COR-L47 (cell line): ENCODE results near the gene NOVA2.
"Not testable (repeated sequence)": the region's sequence is repeated elsewhere in the genome, so short reads cannot be mapped to it uniquely, and the experiment has no call there.

Source experiments
- DNase-seq: peaks from one replicate; lab custom pipeline; 2025; lab: John Stamatoyannopoulos, UW

The NOVA2 gene

DNA sequence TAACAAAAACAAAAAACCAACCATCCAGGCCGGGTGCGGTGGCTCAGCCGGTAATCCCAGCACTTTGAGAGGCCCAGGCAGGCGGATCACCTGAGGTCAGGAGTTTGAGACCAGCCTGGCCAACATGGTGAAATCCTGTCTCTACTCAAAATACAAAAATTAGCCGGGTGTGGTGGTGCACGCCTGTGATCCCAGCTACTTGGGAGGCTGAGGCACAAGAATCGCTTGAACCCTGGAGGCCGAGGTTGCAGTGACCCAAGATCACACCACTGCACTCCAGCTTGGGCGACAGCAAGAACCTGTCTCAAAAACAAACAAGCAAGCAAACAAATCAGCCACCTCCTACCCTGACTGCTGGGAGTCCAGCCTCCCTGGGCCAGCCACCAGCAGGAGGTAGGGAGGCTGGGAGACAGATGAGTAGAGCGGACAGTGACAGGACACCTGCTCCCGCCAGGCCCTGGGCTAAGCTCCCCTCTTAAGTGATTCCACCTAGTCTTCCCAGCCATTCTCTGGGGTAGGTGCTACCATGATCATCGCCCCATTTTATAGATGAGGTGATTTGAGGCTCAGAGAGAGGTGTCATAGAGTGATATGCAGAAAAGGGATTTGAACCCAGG is 77.6 kb downstream of the NOVA2 start:
- not testable (repeated sequence) for DNase-seq

DNA sequence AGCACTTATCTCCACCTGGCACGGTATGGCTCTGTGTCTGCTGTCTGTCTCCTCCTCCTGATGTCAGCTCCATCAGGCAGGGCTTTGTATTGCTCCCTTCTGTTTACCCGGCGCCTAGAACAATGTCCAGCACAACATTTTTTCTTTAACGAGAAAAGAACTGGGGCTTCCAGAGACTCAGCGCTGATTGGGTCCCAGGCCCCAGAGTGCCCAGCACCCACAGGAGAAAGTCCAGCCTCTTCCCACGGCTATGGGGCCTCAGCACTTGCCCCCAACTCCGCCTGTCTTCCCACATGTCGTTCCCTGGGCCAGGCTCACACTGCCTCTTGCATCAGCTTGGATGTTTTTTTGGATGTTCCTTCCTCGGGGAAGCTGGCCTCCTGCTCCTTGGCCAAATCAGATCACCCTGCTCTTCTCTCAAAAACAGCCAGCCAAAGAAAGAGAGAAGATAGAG is 78.1 kb downstream of the NOVA2 start:
- no peak for DNase-seq

DNA sequence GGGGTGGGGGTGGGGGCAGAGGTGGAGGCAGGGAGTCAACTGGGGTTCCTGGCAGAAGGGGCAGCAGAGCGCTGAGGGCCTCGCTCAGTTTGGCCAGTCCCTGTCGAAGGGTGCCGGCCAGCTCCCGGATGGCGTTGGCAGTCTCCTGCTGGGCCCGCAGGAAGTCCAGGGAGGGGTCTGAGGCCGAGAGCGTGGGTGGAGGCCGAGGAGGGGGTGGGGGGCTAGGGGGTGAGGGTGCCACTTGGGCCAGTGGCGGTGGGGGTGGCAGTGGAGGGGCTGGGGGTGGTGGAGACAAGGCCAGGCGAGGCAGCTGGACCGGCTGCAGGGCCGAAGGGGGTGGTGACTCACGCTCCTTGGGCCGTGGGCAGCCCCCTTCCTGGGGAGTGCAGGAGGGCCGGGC is 82.8 kb downstream of the NOVA2 start:
- no peak for DNase-seq

DNA sequence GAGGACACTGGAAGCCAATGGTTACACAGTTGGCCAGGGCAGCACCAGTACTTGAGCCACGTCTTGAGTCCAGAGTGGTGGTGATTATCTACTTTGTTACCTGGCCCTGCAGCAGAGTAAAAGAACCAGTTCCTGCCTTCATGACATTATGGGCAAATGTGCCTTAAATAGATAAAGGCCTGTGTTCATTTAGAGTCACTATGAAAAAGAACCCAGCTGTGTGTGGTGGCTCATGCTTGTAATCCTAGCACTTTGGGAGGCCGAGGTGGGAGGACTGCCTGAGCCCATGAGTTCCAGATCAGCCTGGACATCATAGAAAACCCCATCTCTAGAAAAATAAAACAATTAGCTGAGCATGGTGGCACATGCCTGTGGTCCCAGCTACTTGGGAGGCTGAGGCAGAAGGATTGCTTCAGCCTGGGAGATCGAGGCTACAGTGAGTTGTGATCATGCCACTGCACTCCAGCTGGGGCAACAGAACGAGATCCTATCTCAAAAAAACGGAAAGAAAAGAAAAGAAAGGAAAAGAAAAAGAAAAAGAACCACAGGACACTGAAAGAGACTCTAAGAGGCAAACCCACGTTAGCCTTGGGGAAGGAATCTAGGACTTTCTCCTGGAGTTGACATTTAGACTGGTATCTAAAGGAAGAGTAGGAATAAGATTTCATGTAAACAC is 84.3 kb downstream of the NOVA2 start:
- no peak for DNase-seq

DNA sequence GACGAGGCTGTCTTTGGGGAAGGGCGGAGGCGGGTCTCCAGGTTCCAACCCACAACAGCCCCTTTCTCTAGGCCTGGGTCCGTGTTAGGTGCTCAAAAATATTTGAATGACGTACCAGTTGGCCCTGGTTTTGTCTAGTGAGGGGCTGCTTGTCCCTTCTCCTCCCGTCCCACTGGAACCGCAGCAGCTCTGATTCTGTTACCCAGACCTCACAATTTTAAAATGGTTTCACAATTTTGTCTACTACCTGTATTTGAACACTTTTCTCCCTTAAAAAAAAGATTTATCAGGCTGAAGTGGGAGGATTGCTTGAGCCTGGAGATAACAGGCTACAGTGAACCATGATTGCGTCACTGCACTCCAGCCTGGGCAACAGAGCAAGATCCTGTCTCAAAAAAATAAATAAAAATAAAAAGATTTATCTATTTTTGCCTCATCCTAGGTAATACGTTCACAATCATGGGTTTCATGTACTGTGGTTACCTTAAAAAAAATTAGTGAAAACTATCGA is 86.4 kb downstream of the NOVA2 start:
- no peak for DNase-seq

DNA sequence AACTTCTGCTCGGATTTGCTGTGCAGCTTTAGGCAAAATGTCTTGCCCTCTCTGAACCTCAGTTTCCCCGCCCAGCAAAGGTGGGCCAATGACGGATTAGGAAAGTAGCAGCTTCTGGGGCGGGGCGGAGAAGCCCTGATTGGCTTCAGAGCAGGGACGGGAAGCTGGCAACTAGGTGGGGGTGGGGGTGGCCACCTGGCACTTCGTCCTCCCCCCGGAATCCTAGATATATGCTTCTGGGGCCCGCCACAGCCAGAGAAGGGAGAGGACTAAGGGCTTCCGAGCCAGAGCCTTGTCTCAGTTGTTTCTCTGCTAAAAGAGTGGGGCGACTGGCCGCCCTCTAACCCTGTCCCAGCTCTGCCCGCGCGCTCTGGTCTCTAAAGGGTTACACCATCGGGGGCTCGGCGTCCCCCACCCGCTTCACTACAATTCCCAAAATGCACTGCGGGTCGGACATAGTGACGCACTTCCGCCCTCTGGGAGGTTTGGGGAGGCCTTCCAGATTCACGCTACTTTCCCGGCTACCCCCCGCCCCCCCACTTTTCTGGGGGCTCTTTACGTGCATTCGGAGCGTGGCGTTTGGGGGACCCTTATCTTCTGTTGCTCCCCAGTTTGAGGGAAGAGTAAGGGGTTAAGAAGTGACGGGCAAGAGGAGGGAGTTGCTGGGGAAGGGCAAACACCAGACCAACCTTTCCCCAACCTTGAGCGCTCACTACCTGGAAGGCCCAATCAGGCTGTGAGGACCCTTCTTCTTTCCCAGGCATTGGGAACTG is 87.1 kb downstream of the NOVA2 start:
- DNase-seq, result peak; percentile 81

DNA sequence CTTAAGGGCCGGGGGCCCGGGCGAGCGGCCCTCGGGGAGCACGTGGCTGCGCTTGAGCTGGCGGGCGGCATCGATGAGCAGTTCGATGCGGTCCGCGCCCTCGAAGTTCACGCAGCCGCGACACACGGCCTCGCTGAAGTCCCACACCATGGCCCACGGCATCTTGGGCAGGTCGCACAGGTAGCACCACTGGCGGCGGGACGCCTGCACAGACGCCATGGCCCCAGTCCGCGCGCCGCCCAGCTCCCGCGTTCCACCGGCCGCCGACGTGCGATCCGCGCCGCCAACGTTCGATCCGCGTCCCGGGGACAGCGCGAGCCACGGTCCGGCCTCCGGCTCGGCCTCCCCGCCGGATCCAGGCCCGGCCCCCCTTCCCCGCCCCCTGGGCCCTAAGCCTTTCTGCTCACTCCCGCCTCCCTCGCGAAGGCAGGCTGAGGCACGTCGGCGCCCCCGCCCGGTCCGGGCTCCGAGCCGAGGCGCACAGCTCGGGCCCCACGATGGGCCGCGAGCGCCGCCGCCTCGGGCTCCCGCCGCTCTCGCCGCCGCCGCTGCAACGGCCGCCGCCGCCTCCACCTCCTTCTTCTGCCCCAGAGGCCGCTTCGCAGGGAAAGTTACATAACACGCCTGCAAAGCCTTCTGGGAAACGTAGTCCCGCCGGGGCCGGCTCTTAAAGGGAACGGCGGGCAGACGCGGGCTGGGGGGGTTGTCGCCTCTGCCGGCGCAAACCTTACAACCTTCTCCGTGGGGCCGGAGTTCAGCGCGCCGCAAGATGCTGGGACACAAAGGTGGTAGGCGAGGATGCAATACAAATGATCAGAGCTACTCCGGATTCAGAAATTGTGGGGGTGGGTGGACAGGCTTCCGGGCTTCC is 87.9 kb downstream of the NOVA2 start, which contains the start of gene IRF2BP1:
IRF2BP1 (minus strand) TSS at position 586 of the 871 bp plus-strand sequence; CDS start at position 219, 367 bp downstream.
- DNase-seq, result peak; percentile 88

DNA sequence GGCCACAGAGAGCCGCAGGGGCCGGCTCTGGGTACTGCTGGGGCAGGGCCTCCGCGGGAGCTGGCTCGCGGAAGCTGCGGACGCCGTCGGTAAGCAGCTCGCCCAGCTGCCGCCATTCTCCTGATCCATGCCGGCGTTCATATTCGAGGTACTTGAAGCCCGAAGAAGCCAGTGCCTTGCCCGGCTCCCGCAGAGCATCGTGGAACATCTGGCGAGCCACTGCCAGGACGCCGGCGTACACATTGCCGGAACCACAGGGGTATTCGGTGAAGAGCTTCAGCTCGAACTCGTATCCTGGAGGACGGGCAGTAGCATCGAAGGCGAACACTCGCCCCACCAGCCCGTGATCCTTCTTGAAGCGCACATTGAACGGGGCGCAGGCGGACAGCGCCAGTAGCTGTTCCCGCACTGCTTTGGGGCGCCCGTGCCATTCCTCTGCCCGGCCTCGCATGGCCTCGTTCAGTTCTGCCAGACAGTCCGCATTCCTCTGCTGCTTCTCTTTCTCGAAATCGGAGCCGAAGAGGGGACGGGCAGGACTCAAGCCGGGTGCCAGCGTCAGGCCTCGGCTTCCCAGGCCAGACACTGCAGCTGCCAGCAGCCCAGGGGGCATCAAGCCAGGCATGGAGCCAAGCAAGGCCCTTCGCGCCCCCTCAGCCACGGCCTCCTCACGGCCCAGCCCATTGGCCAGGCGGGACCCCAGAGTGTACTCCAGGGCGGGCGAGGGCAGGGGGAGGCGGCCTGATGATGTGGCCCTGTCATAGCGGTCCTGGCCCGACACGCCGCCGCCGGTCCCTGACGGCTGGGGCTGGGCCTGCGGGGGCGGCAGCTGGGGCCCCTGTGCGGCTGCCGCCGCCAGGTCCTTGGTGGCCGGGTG is 88.7 kb downstream of the NOVA2 start:
- peak; percentile 44 for DNase-seq

DNA sequence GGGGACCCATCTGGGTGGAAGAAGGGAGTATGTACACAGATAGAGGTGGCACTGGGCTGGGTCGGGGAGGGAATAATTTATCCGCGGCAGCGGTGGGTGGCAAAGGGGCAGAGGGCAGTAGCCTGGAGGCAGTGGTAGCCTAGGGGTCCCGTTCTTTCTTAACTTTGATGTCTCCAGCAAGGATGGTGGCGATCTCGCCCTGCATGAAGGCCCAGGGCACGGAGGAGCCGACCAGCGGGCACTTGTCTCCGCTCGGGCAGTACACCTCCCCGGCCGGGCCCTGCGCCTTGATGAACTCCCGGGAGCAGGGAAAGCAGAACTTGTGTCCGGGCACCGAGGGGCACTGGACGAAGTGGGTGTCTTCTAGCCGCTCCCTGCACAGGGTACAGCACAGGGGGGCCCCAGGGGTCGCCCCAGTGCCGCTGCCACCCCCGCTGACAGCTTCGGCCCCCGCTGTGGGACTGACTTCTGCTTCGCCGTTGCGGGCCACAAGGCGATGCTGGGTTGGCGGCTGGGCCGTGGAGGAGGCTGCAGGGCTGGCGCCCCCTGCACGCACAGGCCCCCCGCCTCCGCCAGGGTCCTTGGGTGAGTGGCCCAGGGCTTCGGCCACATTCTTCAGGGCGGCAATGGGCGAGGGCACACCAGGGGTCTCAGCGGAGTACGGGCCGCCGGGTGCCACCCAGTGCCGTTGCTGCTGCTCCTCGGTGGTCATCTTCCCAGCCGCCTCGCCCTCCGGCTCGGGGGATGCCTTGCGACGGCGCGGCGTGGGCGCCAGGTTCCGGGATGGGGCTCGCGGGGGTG is 89.6 kb downstream of the NOVA2 start:
- no peak for DNase-seq
